Neural progenitor cell (in vitro differentiated cells): ENCODE measurements around the gene LMO2. TPM values are rescaled to one million over a fixed set of nuclear protein-coding genes. Genes with fewer than 3 reads are reported as not detected.

ENCODE experiments used
- DNase-seq: peaks from one replicate; pipeline ENCODE4 v3.0.0-alpha.2; 2016; ENCODE audit warnings: low spot score
- H2AFZ ChIP-seq: fragments of 200-600 bp; sonication (generic); replicated peaks from 2 replicates; pipeline ENCODE4 v1.6.1; 2016; ENCODE audit warnings: antibody characterized with exemption
- H3F3A ChIP-seq: fragments of 200-600 bp; sonication (generic); 2 replicates; pipeline ENCODE4 v1.6.1; 2016; ENCODE audit warnings: antibody characterized with exemption, low read depth
- H3K27ac ChIP-seq: fragments of 200-600 bp; sonication (generic); 2 replicates; pipeline ENCODE4 v1.5.1; 2016; ENCODE audit warnings: mild to moderate bottlenecking
- H3K27me3 ChIP-seq: fragments of 200-600 bp; sonication (generic); 2 replicates; pipeline ENCODE4 v1.6.1; 2016; ENCODE audit warnings: mild to moderate bottlenecking, moderate library complexity
- H3K36me3 ChIP-seq: fragments of 200-600 bp; sonication (generic); 2 replicates; pipeline ENCODE4 v1.5.1; 2016
- H3K4me1 ChIP-seq: fragments of 200-600 bp; sonication (generic); 2 replicates; pipeline ENCODE4 v1.6.1; 2016; ENCODE audit warnings: mixed run types
- H3K4me2 ChIP-seq: fragments of 200-600 bp; sonication (generic); 2 replicates; pipeline ENCODE4 v1.6.1; 2016
- H3K4me3 ChIP-seq: fragments of 200-600 bp; sonication (generic); 2 replicates; pipeline ENCODE4 v1.5.1; 2016
- H3K79me2 ChIP-seq: fragments of 200-600 bp; sonication (generic); 2 replicates; pipeline ENCODE4 v1.6.1; 2016; ENCODE audit warnings: low read depth
- H3K9ac ChIP-seq: fragments of 200-600 bp; sonication (generic); 2 replicates; pipeline ENCODE4 v1.6.1; 2016
- H3K9me3 ChIP-seq: fragments of 200-600 bp; sonication (generic); 2 replicates; pipeline ENCODE4 v1.5.1; 2016; ENCODE audit warnings: low read depth
- H4K20me1 ChIP-seq: fragments of 200-600 bp; sonication (generic); 2 replicates; pipeline ENCODE4 v1.6.1; 2016; ENCODE audit warnings: low read depth
- H3K27ac Mint-ChIP-seq: 3 replicates; pipeline ENCODE4 v1.8.0; 2021; ENCODE audit warnings: mixed read lengths
- H3K27me3 Mint-ChIP-seq: 2 replicates; pipeline ENCODE4 v1.8.0; 2022; ENCODE audit warnings: low read depth, mild to moderate bottlenecking, inconsistent platforms, moderate library complexity, mixed read lengths; ENCODE audit not compliant: insufficient read depth
- H3K36me3 Mint-ChIP-seq: 3 replicates; pipeline ENCODE4 v1.8.0; 2021; ENCODE audit warnings: mixed read lengths
- H3K4me1 Mint-ChIP-seq: 3 replicates; pipeline ENCODE4 v1.8.0; 2021; ENCODE audit warnings: mixed read lengths
- H3K4me3 Mint-ChIP-seq: 3 replicates; pipeline ENCODE4 v1.8.0; 2021; ENCODE audit warnings: mild to moderate bottlenecking, moderate library complexity, mixed read lengths
- H3K9me3 Mint-ChIP-seq: 3 replicates; pipeline ENCODE4 v1.8.0; 2020; ENCODE audit warnings: mixed read lengths
- EZH2 ChIP-seq: fragments of 200-600 bp; sonication (generic); IDR thresholded peaks from 2 replicates; pipeline ENCODE4 v1.6.1; 2017; ENCODE audit warnings: antibody characterized with exemption, mild to moderate bottlenecking, moderate library complexity
- EZH2phosphoT487 ChIP-seq: fragments of 200-600 bp; sonication (generic); IDR thresholded peaks from 2 replicates; pipeline ENCODE4 v1.6.1; 2017; ENCODE audit warnings: antibody characterized with exemption
- total RNA-seq: library from RNA; depleted of rRNA; stranded (reverse); fragments of >200 nt; gene quantifications from 2 replicates; pipeline ENCODE4 v1.2.3, GENCODE V29; 2015; ENCODE audit warnings: low replicate concordance
- TF ChIP-seq, protein P1 (sequence below): fragments of 200-600 bp; sonication (generic); IDR thresholded peaks from 2 replicates; pipeline ENCODE4 v1.5.1; 2017; ENCODE audit warnings: antibody characterized with exemption, mild to moderate bottlenecking

The LMO2 gene
- 0.92 and 2.0 TPM in 2 replicates for total RNA-seq

DNA sequence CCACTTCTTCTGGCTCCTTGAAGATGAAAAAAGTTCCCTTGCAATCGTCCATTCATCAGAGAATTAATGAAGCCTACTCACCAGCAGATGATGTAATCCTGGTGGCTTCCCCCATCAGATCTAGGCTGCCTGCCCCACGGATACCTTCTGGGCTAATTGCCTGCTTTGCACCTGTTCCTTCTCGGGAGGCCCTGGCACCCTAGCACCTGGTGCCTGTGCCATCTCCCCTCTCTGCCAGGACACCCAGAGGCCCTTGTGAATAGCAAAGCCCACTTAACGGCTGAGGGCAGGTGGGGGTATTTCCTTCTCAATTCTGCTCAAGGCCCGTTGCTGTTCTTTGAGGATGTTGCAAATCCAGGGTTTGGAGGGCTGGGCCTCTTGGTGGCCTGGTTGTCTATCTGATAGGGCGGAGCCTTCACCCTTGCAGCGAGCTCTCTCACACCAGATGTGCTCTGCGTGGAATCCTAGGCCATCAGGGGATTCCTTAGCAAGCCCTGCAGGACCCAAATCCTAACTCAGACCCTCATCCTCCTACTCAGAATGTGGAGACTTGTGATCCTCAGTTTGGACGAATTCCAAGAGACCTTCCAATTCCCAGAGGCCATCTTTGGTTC is at the start of gene LMO2:
Gene LMO2, minus strand, starts transcription at position 363 of the 614 bp plus-strand sequence. CDS start 22,360 bp downstream, outside the sequence.
- Mint-ChIP-seq H3K4me1 (peaks cover 32% of the 10 kb centered on the region), H3K4me3 (peak within 1 kb of the TSS; percentile 44), H3K9me3 (no peaks in the 10 kb centered on the region), H3K27me3 (peaks cover 7% of the 10 kb centered on the region), H3K36me3 (no peaks in the 10 kb centered on the region), H3K27ac (peak within 1 kb of the TSS; percentile 94)
- DNase-seq: no peak
- Histone ChIP-seq H2AFZ (no peak within 1 kb of the TSS), H3K4me2 (peak within 1 kb of the TSS; percentile 49), H3K27ac (peak within 1 kb of the TSS; percentile 61), H4K20me1 (no peaks in the 10 kb centered on the region), H3K4me3 (no peak within 1 kb of the TSS), H3K36me3 (no peaks in the 10 kb centered on the region), H3K79me2 (no peaks in the 10 kb centered on the region), H3K4me1 (peaks cover 32% of the 10 kb centered on the region), H3K27me3 (no peaks in the 10 kb centered on the region), H3F3A (peaks cover 28% of the 10 kb centered on the region), H3K9me3 (no peaks in the 10 kb centered on the region), H3K9ac (no peak within 1 kb of the TSS)
- TF ChIP-seq EZH2phosphoT487 (no peak), EZH2 (no peak)
- TF ChIP-seq, protein P1, sequence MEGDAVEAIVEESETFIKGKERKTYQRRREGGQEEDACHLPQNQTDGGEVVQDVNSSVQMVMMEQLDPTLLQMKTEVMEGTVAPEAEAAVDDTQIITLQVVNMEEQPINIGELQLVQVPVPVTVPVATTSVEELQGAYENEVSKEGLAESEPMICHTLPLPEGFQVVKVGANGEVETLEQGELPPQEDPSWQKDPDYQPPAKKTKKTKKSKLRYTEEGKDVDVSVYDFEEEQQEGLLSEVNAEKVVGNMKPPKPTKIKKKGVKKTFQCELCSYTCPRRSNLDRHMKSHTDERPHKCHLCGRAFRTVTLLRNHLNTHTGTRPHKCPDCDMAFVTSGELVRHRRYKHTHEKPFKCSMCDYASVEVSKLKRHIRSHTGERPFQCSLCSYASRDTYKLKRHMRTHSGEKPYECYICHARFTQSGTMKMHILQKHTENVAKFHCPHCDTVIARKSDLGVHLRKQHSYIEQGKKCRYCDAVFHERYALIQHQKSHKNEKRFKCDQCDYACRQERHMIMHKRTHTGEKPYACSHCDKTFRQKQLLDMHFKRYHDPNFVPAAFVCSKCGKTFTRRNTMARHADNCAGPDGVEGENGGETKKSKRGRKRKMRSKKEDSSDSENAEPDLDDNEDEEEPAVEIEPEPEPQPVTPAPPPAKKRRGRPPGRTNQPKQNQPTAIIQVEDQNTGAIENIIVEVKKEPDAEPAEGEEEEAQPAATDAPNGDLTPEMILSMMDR: no peak

DNA sequence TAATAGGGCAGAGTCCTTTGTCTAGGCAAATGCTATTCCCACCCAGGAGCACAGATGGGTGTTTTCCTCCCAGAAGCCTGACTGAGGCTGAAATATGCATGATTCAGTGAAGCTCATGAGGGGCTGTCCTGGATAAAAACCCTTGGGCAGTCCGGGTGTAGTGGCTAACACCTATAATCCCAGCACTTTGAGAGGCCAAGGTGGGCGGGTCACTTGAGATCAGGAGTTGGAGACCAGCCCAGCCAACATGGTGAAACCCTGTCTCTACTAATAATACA is 48.6 kb upstream of the LMO2 start:
- no peaks in the 10 kb centered on the region for H3K27me3 ChIP-seq
- no peaks in the 10 kb centered on the region for H3K9me3 ChIP-seq
- H2AFZ ChIP-seq: no peak overlapping the region
- H3K79me2 ChIP-seq: no peaks in the 10 kb centered on the region
- Mint-ChIP-seq H3K27me3 (peaks cover 6% of the 10 kb centered on the region), H3K4me1 (peaks cover 31% of the 10 kb centered on the region), H3K9me3 (no peaks in the 10 kb centered on the region), H3K36me3 (no peaks in the 10 kb centered on the region), H3K27ac (no peak overlapping the region), H3K4me3 (no peak overlapping the region)
- peaks cover 4% of the 10 kb centered on the region for H3K4me1 ChIP-seq
- H3K4me2 ChIP-seq: no peak overlapping the region
- no peak overlapping the region for H3K27ac ChIP-seq
- no peak for DNase-seq
- no peaks in the 10 kb centered on the region for H3F3A ChIP-seq
- H3K4me3 ChIP-seq: no peak overlapping the region
- H4K20me1 ChIP-seq: no peaks in the 10 kb centered on the region
- no peaks in the 10 kb centered on the region for H3K36me3 ChIP-seq
- no peak overlapping the region for H3K9ac ChIP-seq
- TF ChIP-seq EZH2phosphoT487 (no peak), EZH2 (no peak)
- TF ChIP-seq, protein P1: no peak

DNA sequence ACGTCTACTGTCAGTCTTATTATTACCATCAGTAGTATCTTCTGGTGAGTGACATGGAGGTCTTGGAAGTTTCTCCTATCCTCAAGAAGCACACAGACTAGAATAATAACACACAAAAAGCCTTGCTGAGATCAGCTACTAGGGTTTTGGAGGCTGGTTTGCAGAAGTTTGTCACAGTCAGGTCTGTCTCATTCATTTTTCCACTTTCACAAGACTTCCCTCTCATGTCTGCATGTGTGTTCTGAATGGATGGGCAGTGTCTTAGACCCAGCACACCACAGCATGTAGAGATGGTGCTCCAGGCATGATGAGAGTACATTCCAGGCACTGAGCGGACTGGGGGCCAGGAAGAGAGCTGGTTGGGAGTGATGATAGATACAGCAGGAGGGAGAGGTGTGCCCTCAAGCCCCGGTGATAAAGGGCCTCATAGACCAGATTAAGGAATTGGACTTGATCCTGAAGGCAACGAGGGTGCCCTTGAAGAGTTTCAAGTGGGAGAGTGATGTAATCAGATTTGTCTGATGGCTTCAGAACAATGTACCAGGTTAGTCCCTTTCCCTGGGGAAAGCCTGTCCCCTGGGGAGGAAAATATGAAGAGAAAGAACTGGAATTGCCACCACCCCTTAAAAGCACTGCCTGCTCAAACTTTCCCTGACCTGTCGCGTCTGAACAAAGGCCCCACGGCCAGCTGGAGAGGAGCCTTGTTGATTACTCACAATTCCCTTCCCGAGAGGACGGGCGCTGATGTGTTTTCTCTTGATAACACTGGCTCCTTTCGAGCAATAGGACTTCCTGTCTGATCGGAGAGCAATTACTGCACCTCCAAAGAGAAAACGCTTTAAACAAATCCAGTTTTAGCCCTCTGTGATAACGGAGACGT is 45.1 kb upstream of the LMO2 start:
- TF ChIP-seq EZH2phosphoT487 (no peak), EZH2 (no peak)
- TF ChIP-seq, protein P1: no peak
- Histone ChIP-seq H3K27me3 (no peaks in the 10 kb centered on the region), H3K79me2 (no peaks in the 10 kb centered on the region), H3K4me2 (no peak overlapping the region), H3K9me3 (no peaks in the 10 kb centered on the region), H3K36me3 (no peaks in the 10 kb centered on the region), H2AFZ (no peak overlapping the region), H4K20me1 (no peaks in the 10 kb centered on the region), H3F3A (no peaks in the 10 kb centered on the region), H3K4me1 (peaks cover 4% of the 10 kb centered on the region), H3K4me3 (no peak overlapping the region), H3K9ac (no peak overlapping the region), H3K27ac (no peak overlapping the region)
- H3K36me3 Mint-ChIP-seq: no peaks in the 10 kb centered on the region
- DNase-seq: no peak
- H3K4me3 Mint-ChIP-seq: no peak overlapping the region
- H3K4me1 Mint-ChIP-seq: peaks cover 28% of the 10 kb centered on the region
- H3K27me3 Mint-ChIP-seq: peaks cover 8% of the 10 kb centered on the region
- no peaks in the 10 kb centered on the region for H3K9me3 Mint-ChIP-seq
- peak overlapping the region; percentile 26 for H3K27ac Mint-ChIP-seq
